ENCODE measurements around the gene SYT9.

Gene SYT9, protein sequence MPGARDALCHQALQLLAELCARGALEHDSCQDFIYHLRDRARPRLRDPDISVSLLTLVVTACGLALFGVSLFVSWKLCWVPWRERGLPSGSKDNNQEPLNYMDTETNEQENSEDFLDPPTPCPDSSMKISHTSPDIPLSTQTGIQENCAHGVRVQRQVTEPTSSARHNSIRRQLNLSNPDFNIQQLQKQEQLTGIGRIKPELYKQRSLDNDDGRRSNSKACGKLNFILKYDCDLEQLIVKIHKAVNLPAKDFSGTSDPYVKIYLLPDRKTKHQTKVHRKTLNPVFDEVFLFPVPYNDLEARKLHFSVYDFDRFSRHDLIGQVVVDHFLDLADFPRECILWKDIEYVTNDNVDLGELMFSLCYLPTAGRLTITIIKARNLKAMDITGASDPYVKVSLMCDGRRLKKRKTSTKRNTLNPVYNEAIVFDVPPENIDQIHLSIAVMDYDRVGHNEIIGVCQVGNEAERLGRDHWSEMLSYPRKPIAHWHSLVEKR

GRCh38 chr11:7251836-7252682 lies at the start of gene SYT9:
TSS of gene SYT9 (plus strand) at chr11:7251904. CDS start at chr11:7252187, 283 bp downstream.
- DNase-seq (ENCODE audit: low read depth in 2 of 2), result no peak

DNA sequence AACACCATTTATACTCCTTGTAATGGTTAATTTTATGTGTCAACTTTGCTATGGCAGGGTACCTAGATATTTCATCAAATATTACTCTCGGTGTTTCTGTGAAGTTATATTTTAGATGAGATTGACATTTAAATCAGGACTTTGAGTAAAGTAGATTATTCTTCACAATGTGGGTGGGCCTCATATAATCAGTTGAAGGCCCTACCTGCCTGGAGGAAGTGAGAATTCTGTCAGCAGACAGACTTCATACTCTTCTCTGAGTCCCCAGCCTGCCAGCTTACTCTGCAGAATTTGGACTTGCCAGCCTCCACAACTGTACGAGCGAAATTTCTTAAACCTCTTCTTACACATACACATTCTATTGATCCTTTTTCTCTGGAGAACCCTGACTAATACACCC lies 49.3 kb upstream of the SYT9 start:
- DNase-seq (ENCODE audit: low read depth in 2 of 2), result no peak

DNA sequence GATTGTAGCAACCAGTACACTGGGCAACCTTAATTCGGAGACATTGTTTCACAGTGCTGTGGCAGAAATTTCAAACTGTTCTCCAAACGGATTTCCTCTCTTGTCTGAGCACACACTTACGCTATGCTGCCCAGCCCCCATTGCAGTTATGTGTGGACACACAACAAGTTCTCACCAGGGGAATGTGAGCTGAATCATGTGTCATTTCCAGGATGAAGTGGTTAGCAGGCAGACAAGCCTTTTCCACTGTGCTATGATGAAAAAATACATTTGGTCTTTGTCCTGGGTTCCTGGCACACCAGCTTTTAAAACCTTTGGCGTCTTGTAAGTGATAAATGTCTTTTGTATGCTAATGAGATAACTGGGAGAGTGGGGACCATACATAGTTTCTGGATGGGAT lies 46.9 kb upstream of the SYT9 start:
- no peak for DNase-seq (ENCODE audit: low read depth in 2 of 2)

DNA sequence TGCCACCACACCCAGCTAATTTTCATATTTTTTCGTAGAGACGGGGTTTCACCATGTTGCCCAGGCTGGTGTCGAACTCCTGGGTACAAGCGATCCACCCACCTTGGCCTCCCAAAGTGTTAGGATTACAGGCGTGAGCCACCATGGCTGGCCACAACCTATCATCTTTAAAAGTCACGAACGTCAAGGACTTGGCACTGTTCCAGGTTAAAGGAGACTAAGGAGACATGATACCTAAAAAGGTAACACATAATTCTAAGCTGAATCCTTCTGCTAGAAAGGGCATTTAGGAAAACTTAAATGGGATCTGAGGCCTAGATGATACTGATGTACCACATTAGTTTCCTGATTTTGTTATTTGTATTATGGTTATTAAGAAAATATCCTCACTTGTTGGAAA lies 43.3 kb upstream of the SYT9 start:
- no peak for DNase-seq (ENCODE audit: low read depth in 2 of 2)

DNA sequence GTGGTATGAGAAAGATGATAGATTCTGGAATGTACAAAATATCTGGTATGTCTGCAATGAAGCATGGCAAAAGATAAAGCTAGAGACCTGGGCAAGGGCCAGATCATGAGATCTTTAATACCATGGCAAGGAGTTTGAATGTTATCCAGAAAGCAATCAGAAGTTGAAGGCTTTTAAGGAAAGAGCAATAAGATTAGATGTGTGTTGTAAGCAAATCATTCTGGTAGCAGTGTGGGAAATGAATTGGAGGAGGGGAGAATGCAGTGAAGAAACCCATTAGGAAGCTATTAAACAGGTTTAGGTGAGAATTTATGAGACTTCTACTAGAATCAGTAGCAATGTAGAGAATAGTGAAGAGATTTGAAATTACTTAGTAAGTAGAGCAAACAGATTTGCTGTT lies 32.2 kb upstream of the SYT9 start:
- no peak for DNase-seq (ENCODE audit: low read depth in 2 of 2)

DNA sequence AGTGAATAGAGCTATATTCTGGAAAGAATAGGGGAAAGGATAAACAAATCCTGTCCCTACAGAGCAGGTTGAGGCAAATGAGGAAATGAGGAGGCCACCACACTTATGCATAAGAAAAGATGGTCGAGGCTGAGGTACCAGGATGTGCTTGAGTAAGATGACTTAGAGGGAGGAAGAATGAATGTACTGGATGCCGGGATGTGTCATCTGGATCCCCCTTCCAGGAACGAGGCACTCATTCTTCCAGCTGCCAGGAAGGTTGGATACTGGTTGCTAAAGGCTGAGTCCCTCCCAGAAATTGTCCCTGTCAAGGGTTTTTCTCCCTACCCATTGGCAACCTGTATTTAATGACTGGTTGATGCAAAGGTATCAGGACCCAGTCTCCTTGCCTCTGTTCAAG lies 31.1 kb upstream of the SYT9 start:
- no peak for DNase-seq (ENCODE audit: low read depth in 2 of 2)

DNA sequence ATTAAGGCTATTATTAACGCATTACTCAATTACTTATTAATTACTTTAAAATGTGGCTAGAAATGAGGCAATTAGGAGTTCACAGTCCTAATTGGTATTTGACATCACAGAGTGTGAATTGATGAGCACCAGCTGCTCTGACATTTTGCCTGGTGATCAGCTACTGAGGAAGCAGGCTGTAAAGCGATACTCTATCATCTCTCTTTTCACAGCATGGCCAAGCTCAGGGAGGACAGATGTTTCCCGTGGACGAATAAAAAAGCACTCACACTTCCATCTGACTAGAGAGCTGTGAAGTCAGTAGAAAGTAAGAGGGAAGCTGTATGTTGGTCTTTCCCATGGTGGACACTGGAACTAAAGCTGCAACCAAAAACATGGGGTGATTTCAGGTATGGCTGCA lies 29.1 kb upstream of the SYT9 start:
- DNase-seq (ENCODE audit: low read depth in 2 of 2), result no peak

DNA sequence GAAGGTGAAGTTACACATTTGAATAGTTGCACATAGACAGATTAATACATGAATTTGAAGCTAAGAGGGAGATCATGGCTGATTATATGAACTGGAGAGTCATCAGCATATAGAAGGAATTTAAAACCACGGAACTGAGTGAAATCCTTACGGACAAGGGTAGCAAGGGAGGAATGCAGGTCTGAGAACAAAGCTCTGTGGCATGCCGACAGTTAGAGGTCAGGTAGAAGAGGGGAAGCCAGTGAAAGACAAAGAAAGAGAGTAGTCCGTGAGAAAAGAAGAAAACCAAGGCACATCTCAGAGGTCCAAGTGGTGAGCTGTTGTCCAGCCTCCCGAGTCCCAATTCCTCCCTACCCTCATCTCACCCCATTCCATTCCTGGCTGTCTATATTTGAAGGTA lies 11.8 kb upstream of the SYT9 start:
- no peak for DNase-seq (ENCODE audit: low read depth in 2 of 2)

DNA sequence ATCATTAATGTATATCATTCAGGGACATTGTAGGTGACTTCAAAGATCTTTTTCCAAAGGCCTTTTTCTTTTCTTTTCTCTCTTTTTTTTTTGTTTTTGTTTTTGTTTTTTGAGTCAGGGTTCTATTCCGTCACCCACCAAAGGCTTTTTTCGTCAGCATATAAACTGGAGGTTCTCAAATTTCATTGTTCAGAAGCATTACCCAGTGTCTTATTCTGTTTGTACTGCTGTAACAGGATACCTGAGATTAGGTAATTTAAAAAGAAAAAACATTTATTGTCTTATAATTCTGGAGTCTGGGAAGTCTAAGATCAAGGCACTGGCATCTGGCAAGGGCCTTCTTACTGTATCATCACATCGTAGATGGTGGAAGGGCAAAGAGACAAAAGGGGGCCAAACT lies 6.4 kb upstream of the SYT9 start:
- no peak for DNase-seq (ENCODE audit: low read depth in 2 of 2)

DNA sequence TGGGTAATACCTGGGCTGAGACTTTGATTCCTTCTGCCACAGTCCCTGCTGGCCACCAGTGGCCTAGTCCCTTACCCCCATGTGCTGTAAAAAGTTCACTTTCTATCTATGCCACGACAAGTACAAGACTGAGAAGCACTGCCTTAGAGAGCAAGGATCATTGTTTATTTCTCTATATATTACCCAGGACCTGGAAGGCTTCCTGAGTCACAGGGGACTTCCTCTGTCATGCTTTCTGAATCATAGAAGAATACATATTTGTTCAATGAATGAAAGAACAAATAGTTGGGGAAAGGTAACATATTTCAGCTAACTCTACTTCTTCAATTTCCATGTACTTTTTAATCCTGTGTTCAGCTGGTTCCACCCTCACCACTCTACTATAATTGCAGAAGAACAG lies 5.5 kb upstream of the SYT9 start:
- DNase-seq (ENCODE audit: low read depth in 2 of 2), result no peak

DNA sequence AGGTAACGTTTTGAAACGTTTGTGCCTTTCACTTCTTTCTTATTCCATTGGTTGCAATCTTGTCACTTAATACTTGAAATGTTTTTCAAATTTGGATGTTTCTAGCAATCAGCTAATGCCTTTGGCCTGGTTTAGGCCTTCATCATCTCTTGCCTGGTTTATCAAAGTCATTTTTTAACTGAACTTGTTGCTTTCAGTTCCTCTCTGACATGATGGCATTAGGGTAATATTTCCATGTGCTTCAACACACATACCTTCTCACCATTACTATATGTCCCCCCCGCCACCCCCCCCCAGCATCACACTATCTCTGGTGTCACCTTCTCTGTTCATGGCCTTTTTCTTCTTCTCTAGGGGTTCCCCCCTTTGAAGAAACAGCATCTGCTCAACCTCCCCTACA lies 1.5 kb upstream of the SYT9 start:
- DNase-seq (ENCODE audit: low read depth in 2 of 2), result no peak

- DNase-seq (ENCODE audit: low read depth in 2 of 2), result no peak
Observed at GRCh38 chr11:7251487-7251835, 243 bp upstream of the SYT9 start.

GRCh38 chr11:7252683-7253213 lies 1.0 kb downstream of the SYT9 start:
- no peak for DNase-seq (ENCODE audit: low read depth in 2 of 2)

GRCh38 chr11:7253800-7254199 lies 2.1 kb downstream of the SYT9 start:
- no peak for DNase-seq (ENCODE audit: low read depth in 2 of 2)

DNA sequence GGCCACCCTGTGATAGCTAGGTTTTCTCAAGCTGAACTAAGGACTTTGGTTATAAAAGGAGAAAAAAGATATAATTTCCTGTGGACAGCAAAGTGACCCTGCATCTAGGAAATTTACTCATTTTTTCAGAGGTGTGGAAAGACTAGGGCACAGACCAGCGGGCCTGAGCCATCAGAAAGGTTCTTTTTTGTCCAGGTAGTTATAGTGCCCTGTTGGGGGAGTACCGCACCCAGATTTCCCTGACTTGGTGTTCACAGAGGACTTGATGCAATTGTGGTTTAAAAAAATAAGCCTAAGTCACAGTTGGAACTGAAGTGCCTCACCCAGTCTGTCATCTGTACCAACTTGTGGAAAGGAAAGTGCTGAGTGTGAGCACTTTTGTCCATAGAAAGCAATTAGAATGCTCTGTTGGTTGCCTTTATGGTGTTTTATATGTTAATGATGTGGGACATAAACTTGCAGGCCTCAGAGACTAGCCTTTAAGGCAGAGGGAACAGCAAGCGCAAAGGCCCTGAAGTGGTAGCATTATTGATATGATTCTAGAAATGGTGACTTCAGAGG lies 3.1 kb downstream of the SYT9 start:
- no peak for DNase-seq (ENCODE audit: low read depth in 2 of 2)

DNA sequence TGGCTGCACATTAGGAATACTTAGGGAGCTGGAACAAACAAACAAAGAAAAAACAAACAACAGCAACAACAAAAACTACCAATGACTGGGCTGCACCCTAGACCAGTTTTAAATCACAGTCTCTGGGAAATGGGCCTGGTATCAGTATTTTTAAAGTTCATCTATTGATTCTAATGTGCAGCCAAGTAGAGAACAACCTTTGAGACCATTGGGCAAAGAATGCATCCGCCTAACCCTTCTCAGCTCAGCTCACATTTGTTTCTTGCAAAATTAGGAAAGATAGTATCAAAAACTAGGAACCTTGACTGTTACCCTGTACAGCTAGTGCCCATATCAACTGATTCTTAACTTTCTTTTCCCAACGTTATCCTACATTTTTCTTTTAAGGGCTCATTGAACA lies 5.2 kb downstream of the SYT9 start:
- no peak for DNase-seq (ENCODE audit: low read depth in 2 of 2)

- no peak for DNase-seq (ENCODE audit: low read depth in 2 of 2)
Observed at GRCh38 chr11:7257724-7258123, 6.0 kb downstream of the SYT9 start.

- DNase-seq (ENCODE audit: low read depth in 2 of 2), result no peak
Observed at GRCh38 chr11:7261578-7261977, 9.9 kb downstream of the SYT9 start.

- no peak for DNase-seq (ENCODE audit: low read depth in 2 of 2)
Observed at GRCh38 chr11:7262672-7263071, 11.0 kb downstream of the SYT9 start.

- DNase-seq (ENCODE audit: low read depth in 2 of 2), result no peak
Observed at GRCh38 chr11:7263842-7264241, 12.1 kb downstream of the SYT9 start.

DNA sequence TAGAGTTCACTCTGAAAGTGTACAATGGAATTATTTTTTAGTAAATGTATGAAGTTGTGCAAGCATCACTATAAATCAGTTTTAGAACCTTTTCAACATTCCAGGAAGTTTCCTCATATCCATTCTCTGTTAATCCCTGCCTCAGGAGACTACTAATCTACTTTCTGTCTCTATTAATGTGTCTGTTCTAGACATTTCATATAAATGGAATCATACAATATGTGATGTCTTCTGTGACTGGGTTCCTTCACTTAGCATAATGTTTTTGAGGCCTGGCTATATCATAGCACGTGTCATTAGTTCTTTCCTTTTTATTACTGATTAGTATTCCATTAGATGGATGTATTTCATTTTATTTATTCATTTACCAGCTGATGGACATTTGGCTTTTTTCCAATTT lies 17.1 kb downstream of the SYT9 start:
- DNase-seq (ENCODE audit: low read depth in 2 of 2), result no peak

DNA sequence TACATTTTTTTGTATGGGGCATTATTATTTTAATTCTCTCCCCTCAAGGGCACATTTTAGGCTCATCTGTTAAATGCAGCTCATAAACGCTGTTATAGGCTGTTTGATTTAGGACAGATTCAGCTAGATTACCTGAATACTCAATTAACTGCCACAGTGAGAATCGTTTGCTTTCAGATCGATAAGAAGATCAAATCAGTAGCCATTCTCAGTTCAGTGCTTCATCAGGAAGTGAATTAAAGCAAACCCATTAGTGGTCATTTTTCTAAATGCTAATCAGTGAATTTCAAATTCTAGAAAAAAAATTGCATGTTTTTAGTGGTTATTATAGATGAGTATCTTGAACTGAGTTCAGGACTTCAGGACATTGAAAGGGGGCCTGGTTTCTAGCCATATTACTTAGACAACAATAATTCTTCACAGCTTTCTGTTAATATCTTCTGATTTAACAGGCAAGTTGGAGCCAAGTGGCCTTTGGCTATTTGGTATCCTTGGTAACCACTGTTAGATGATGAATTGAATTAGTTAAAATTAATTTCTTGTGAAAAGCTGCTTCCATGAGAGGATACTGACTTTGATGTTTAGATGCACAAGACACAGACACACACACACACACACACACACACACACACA lies 18.6 kb downstream of the SYT9 start:
- no peak for DNase-seq (ENCODE audit: low read depth in 2 of 2)

Measured in stimulated activated CD8-positive, alpha-beta memory T cell treated with anti-CD3 and anti-CD28 coated beads, Interleukin-7, amount 100 ng/mL, for 4 hours (primary cell).